NCI-H748 treated with DMSO at 0.1 percent for 48 hours (cell line): Measurements from ENCODE around the gene ATF7.

ENCODE experiments used
- DNase-seq: peaks from one replicate; lab custom pipeline; 2025; lab: John Stamatoyannopoulos, UW

ATF7 gene

DNA sequence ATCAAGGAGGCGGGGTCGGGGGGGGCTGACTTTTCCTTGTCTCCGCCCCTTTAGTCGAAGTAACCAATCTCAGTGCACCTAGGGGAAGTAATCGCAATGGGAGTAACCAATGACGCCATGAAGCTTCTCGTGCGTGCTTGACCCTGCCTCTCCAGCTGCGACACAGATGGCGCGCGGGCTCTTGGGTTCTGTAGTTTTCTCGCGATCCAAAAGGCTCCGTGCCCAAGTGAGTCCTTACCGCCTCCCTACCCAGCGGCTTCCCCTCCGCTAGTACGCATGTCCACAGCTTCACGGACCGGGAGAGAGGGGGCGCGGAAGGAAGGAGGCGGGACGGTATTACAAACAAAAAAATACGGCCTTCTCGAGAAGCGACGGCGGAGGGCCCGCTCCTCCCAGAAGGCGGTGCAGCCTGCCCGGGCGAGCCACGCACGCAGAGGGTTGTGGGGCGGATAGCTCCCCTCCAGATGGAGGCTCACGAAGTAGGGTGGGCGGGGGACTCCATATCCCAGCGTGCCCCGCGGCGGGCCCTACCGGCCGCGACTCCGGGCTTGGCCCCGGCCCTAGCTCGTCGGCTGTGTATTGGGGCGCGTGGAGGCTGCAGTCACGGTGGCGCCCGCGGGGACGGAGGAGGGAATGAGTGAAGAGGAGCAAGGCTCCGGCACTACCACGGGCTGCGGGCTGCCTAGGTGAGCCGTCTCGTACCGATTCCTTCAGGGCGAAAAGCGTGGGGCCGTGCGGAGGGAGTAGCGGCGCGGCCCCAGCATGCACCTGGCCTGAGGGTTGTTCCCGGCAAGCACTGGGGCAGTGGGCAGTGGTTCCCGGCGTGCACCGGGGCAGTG, 125.2 kb downstream of the ATF7 start, which contains the start of gene TARBP2:
TSS of gene TARBP2 (plus strand) at position 508 of the 839 bp plus-strand sequence. CDS start at position 634, 126 bp downstream.
- DNase-seq, result peak; percentile 99

DNA sequence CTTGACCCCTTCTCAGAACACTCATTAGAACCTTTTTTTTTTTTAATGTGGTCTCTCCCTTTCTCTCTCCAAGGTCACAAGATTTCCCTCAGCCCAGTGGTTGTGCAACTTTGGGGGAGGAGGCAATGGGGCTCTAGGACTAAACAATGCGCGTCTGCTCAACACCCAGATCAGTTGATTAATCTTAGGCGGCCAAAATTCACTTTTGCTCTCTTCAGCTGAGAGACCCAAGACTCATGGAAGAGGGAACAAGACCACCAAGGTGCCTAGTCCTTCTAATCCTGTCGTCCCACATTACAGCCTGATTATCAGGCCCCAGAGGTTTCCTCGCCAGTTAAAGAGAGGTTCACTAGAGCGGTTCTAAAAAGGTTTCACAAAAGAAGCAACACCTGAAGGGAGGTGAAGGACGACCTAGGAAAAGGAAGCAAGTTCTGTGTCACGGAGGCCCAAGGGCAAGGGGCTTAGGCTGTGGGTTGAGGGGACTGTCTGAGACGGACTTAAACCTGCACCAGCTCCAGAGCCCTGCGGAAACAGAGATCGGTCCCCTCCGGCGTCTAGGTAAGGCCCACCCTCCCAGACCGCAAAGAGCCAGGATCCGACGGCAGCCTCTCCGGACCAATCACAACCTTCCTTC, 125.9 kb downstream of the ATF7 start:
- peak; percentile 67 for DNase-seq

DNA sequence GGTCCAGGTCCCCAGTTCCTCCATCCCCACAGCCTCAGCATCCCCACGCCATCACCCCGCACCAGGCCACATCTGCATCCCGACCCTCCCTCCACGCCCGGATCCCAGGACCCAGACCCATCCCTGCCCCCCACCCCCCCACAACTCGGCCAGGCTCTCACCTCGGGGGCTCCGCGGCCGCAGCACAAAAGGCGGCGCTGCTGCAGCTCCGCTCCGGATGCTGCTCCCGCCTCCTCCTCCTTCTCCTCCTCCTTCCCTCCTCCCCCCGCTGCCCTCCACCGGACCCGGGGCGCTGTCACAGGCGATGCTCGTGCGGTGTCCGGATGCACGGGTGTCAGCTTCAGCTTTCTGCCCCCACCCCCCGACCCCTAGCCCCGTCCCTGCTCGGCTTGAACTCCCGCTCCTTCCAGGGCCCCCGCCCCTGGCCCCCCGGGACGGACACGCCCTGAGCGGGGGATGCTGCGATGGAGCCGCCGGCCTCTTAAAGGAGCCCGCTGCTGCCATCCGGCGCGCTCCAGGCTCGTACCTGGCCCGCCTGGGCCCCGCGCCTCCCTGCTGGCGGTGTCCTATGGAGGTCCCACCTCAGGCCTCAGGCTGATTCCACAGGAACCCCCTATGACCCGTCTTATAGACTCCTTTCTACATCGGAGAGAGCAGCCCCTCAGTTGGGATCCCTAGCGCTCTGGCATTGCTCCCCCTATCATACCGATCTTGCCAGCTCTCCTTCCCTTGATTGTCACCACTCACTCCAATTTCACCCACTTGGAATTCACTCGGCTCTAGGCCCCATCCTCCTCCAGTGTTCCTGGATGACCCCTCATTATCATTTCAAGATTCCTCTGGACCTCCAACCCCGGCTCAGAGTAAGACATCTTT, 126.7 kb downstream of the ATF7 start, which contains the start of gene MAP3K12:
TSS of gene MAP3K12 (minus strand) at position 193 of the 876 bp plus-strand sequence. CDS start 12,067 bp downstream, outside the sequence.
- DNase-seq, result peak; percentile 29

DNA sequence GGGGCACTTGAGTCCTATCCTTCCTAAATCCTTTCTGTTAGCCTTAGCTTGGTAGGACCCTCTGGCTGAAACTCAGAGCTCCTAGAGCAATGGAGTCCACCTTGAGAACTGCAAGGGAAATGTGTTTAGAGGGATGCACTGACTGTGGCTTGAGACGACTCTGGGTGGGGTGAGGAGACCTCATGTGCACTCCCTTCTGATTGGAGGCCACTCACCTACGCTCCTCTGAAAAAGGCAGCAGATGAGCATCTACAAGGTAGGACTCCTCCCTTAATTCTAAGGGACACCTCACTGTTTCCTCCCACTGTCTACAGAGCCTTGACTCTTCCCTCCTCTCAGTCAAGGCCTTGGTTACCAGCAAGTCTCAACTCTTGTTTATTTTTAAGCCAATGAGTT, 127.9 kb downstream of the ATF7 start:
- DNase-seq, result no peak

DNA sequence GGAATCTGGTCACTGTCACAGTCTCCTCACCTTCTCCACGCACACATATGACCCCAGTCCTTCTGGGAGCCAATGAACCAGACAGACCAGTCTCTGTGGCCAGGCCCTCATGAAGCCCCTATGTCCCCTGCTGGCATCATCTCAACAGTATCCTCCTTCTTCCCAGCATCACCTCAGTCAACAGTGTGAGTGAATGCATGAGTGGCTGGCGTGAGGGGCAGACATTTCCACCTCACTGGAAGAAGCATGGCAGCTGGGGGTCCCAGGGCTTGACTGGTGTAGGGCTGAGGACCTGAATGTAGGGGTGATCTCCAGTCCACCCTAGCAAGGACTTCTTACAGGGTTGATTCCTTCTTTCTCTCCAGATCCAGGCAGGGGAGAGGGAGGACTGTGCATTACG, 128.7 kb downstream of the ATF7 start:
- no peak for DNase-seq

DNA sequence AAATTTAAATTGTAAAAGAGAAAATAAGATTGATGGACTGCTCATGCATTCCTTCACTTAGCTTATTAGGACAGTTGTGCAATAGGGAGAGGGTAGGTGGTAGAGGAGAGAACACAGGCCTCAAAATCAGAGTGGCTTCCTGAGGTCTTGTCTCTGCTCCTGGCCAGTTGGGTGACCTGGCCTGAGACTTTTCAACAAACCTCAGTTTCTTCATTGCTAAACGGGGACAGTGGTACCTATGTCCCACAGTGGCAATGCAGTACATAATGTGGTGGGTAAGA, 129.5 kb downstream of the ATF7 start:
- DNase-seq, result no peak

DNA sequence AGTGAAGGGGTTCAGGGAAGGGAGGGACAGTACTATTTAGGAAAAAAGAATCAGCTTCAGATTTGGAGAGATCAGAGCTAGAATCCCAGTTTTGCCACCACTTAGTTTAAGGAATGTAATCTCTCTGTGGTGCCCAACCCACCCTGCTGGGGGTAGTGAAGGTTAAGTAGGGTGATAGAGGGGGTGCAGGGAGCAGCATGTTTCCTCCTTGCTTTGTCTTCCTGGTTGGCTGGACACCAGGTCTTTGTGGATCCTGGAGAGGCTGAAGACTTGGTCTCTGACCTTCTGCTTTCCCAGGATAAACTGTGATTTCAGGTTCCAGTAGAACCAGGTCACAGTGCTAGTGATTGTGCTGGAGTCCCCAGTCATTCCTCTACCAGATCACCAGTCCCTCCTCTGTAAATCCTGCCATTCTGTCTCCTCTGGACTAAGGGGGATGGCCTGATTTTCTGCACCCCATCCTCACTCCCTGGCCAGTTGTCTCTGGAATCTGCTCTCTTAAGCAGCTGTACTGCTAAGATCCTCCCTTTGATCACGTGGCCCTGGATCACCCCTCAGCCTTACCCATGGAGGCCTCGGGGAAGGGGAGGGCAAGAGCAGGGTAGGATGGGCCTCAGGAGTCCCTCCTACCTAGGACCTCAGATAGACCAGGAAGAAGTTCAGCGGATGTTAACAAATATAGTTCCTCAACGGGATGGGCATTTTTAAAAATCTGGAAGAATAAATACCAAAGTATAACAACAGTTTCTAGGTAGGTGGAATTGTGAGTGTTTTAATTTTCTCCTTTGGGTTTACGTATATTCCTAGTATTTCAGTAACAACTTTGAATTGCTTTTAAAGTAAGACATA, 130.1 kb downstream of the ATF7 start:
- no peak for DNase-seq

DNA sequence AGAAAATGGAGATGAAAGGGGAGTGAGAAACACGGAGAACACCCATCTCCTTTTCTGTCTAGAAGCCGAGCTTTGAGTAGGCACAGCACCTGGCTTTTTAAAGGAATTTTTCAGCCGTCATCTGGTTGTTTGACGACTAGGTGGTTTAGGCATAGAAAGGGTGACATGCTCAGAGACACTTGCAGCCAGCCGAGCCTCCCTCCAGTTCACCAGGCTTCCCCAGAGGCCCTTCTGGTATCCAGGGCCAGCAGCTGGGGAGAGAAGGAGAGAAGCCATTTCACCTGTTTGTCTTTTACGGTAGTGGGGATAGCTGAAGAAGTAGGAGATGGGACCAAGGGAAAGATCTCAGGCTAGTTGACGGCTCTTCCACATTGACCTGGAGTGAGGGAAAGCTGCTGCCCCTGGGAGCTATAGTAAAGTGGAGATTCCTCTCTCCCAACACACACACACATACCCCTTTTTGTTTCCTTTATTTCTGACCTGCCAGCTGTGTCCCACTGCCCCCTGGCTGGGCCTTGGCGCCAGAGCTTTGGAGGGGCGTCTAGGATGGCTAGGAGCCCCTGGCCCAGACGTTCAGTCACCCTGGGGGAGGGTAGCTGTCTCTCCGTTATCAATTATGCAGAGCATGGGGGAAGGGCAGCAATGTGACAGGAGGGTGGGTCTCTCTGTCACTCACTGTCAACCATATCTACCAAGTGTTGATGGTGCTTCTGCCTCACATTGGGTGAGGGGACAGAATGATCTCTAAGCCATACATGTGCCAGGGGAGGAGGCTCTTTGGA, 132.4 kb downstream of the ATF7 start:
- DNase-seq, result no peak

DNA sequence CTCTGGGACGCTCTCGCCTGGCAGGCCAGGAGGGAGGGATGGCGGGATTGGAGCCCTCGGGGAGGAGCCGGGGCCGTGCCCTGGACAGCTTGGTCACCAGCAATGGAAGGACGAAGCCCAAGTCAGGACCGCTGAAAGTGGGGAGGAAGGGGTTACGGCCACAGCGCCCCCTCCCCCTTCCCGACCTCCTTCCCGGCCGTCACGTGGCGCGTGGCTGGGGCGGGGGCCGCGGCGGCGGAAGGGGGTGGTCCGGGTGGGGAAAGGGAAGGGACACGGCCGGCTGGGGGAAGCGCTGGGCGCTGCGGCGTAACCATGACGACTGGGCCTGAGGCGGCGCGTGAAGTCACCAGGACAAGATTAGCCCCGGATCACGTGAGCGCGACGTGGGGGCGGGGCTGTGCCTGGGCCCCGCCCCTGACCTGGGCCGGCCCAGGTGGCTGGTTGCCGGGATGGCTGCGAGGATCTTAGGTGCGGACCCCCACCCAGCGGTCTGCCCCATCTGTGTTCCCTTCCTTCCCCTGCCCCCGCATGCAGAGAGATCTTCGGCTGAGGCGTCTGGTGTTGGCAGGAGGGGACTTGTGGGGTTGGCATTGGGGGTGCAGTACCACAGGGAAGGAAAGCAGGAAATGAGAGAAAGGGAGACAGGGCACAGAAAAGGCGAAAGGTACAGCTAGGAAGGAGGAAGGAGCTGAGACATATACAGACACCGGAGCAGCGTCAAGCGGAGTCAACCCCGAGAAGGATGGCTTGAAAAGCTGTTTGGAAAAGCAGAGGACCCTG, 133.2 kb downstream of the ATF7 start:
- DNase-seq, result peak; percentile 87

DNA sequence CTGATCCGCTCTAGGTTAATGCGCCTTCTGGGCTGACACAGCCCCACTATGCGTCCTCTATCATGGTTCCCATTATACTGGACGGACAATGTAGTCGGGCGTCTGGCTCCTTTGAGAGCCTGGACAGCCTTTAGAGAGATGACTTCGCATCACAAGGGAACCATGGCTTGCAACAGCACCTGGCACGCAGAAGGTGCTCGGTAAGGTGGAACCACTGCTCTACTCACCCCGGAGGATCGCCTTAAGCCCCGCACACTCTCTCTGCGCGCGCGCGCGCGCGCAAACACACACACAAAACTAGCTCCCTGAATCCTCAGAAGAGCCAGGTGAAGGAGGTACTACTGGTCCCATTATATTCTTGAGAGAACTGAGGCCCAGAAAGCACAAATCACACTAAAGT, 134.0 kb downstream of the ATF7 start:
- DNase-seq, result no peak

DNA sequence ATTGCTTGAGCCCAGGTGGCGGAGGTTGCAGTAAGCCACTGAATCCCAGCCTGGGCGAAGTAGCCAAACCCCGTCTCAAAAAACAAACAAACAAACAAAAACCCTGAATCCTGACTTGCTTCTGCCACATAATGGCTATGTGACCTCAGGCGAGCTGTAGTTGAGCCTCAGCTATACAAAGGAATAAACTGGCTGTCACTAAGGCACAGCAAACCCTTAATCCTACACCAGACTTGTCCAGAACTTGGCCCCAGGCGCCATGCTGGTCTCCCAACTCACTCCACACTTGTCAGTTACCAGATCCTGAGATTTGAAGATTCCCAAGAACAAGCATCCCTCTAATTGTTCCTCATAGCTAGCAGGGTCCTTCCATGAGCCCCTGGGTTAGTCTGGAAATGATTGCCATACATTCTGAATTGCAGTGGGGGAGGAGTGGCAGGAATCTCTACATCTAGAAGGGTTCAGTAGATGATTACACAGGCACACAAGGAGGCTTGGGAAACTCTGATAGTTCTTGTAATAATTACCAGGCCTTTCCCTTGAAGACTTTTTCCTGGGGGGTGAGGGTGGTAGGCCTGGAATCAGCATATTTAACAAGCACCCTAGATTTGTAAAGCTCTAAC, 136.8 kb downstream of the ATF7 start:
- DNase-seq, result no peak

DNA sequence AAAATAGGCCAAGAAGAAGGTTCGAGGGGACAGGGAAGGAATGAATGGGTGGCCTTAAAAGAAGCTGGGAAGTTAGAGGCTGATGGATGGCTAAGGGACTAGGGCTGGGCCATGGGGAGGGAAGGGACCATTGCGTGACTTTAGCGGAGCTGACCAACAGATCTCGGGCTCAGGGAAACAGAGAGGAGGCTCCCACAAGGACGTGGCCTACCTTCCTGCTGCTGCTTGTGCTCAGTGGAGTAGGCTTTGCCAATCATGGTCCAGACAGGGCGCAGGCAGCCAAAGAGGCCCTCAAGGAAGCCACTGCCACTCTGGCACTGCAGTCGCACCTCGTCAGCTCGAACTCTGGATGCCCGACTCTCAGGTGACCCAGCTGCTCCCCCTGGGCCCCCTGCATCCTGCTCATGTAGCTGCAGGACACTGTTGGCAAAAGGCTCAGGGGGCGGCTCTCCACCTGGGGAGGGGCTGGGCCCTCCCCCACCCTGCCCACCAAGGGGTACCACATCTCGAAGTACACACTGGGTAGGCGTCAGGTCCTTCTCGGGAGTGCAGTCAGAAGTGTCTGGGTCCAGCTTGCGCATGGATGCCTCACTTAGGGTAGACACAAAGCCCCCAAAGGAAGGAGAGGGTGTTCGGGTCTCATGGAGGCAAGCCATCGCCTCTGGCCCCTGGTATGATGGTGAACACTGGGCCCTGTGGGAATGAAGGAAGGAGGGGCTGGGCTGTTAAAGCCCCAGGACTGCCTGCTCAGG, 139.3 kb downstream of the ATF7 start:
- no peak for DNase-seq

DNA sequence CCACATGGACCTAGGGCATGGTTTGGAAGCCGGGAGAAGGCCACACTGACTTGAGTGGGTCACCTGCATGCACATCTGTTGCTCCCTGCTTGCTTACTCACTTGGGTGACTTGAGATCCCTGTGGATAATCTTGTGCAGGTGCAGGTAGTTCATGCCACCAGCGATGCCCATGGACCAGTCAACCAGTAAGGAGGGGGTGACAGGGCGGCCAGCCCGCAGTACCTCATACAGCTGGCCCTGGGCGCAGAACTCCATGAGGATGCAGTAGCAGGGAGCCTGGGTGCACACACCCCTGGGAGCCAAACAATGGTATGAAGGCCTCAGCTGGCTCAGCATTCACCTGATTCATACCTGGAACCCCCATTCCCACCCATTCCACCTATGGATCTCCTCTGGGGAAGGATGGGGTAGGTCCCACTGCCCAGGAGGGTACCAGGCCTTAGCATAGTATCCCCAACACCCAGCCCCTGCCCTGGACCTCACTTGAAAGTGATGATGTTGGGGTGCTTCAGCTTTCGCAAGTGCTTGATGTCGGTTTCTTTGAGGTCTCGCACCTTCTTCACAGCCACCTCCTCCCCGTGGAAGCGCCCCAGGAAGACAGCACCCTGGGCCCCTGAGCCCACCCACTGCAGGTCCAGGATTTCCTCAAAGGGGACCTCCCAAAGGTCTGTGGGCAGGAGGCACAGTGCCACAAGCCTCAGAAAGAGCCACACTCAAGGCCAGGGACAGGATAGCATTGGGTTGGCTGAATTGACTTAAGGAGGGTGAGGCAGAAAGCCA, 140.0 kb downstream of the ATF7 start:
- DNase-seq, result no peak

DNA sequence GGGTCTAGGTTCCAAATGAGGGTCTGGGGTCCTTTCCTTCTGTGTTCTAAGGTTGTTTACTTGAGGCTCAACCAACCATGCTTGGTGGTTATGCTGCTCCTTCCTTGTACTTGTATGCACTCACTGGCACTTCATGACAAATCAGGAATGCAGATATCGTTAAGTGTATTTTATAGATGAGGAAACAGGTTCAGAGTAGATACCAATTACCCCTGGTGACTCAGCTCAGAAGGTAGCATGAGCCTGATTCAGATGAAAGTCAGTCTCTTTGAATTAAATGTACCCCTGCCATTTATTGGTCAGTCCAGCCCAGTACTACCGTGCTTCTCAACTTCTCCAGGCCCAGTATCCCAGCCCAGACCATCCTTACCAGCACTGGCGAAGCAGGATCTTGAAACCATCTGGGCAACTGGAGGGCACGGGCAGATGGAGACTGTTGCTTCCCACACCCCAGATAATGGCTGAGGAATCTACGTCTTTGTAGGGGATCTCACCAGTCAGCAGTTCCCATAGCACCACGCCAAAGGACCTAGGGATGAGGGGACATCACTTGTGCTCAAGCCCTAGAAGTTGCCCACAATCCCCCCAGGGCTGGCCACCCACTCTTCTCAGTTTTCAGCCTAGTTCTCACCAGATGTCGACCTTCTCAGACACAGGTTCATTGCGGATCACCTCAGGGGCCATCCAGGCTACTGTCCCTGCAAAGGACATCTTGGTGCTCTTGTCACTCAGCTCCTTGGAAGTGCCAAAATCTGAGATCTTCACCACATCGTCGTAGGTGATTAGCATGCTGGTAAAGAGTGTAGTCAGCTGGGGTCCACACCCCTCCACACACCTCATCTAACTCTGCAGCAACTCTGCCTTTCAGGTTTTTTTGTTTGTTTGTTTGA, 141.3 kb downstream of the ATF7 start:
- no peak for DNase-seq

DNA sequence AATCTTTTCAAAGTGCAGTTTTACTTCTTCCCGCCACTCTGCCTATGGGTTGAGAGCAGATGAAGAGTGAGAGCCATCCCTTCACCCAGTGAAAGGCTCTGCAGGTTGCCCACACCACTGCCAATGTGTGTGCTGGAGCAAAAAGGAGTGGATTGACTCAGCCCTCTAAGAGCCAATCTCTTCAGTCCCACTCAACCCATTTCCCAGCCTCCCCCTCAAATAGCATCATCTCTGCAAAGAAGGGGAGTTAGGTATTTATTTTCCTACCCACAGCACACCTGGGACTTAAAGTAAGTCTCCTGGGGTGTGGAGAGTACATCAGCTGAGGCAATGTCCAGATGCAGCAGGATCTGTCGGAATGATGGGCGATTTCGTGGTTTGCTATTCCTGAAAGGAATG, 142.2 kb downstream of the ATF7 start:
- no peak for DNase-seq

DNA sequence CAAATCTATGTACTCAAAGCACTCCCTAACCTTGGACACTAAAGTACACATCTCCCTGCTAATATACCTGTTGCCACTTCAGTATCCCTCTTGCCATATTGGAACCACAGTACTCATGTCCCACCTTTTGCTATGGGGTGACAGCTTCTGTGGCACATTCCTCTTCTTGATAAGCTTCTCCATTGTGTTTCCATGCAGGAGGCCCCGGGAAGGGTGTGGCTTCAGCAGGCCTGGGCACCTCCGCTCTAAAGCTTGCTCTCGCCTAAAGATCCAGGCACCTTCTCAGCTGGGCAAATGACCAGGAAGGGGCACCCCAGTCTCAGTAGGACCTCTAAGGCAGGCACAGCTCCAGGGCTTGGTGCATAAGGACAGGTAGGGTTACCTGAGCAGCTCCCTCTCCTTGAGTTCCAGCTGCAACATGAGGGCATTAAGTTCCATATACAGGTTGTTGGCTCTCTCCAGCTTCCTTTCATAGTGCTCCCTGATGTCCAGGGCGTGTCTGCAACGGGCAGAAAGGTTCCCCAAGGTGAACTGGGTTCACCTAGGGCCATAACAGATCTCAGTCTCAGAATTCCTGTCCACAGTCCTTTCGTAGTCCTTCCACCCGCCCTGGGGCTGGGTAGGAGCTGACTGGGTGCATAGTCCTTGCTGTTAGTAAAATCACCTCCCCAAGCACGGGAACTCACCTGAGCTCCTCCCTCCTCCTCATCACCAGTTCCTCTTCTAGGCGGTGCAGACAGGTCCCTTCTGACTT, 142.8 kb downstream of the ATF7 start:
- DNase-seq, result no peak
